ENCODE measurements around the gene RPLP2. TPM values are rescaled to one million over a fixed set of nuclear protein-coding genes. Genes with fewer than 3 reads are reported as not detected.

The RPLP2 gene
- total RNA-seq, 1 donor from 2014 or later = 253 TPM

Other genes starting within 250 kb of the RPLP2 start
- 0.90 and 2.0 TPM in 2 replicates for gene LMNTD2, start 249.2 kb upstream of the RPLP2 start, total RNA-seq
- gene RASSF7, start 249.0 kb upstream of the RPLP2 start, total RNA-seq = 13.9 and 17.4 TPM in 2 replicates
- gene PHRF1, start 233.5 kb upstream of the RPLP2 start, total RNA-seq = 16.8 and 23.8 TPM in 2 replicates
- gene IRF7, start 194.0 kb upstream of the RPLP2 start, total RNA-seq = 6.7 and 16.2 TPM in 2 replicates
- gene CDHR5, start 185.0 kb upstream of the RPLP2 start, total RNA-seq = not detected in 2 replicates
- not detected in 2 replicates for gene SCT, start 182.8 kb upstream of the RPLP2 start, total RNA-seq
- gene DRD4, start 172.7 kb upstream of the RPLP2 start, total RNA-seq = under 0.01 TPM in 1 of 2 replicates, not detected in the other
- gene DEAF1, start 114.7 kb upstream of the RPLP2 start, total RNA-seq = 30.9 and 37.6 TPM in 2 replicates
- gene TMEM80, start 114.2 kb upstream of the RPLP2 start, total RNA-seq = 7.6 and 15.3 TPM in 2 replicates
- 2.7 and 3.0 TPM in 2 replicates for gene EPS8L2, start 103.7 kb upstream of the RPLP2 start, total RNA-seq
- gene TALDO1, start 62.5 kb upstream of the RPLP2 start, total RNA-seq = 112 and 113 TPM in 2 replicates
- 19.3 and 32.4 TPM in 2 replicates for gene GATD1, start 32.5 kb upstream of the RPLP2 start, total RNA-seq
- gene CEND1, start 19.9 kb upstream of the RPLP2 start, total RNA-seq = under 0.01 and 0.13 TPM in 2 replicates
- 4.0 and 7.7 TPM in 2 replicates for gene SLC25A22, start 11.7 kb upstream of the RPLP2 start, total RNA-seq
- gene PIDD1, start 4.7 kb upstream of the RPLP2 start, total RNA-seq = 4.5 and 4.9 TPM in 2 replicates
- gene PNPLA2, start 8.9 kb downstream of the RPLP2 start, total RNA-seq = 29.5 and 63.3 TPM in 2 replicates
- gene CRACR2B, start 18.0 kb downstream of the RPLP2 start, total RNA-seq = 12.1 and 16.9 TPM in 2 replicates
- 498 and 1,021 TPM in 2 replicates for gene CD151, start 23.0 kb downstream of the RPLP2 start, total RNA-seq
- 200 and 256 TPM in 2 replicates for gene POLR2L, start 32.6 kb downstream of the RPLP2 start, total RNA-seq
- 73.4 and 118 TPM in 2 replicates for gene TSPAN4, start 32.9 kb downstream of the RPLP2 start, total RNA-seq
- 29.5 and 39.8 TPM in 2 replicates for gene CHID1, start 100.8 kb downstream of the RPLP2 start, total RNA-seq
- 25.9 and 37.6 TPM in 2 replicates for gene AP2A2, start 115.9 kb downstream of the RPLP2 start, total RNA-seq
- not detected in 2 replicates for gene MUC6, start 226.8 kb downstream of the RPLP2 start, total RNA-seq

Measured in dermis microvascular lymphatic vessel endothelial cell (primary cell).